ENCODE data around the gene BLOC1S5.

GRCh38 chr6:8085053-8085511 is 20.9 kb upstream of the BLOC1S5 start:
- TF ChIP-seq POLR2A (IDR thresholded peaks at IDR 0.05; ENCODE audit: low read depth, low read length) (no peak), TAF1 (IDR thresholded peaks at IDR 0.05; ENCODE audit: low read depth, low read length) (no peak)

All from GM12891 (cell line).